KOPT-K1 (cell line): ENCODE data around the gene TMED5.
"Not testable (repeated sequence)": the region's sequence is repeated elsewhere in the genome, so short reads cannot be mapped to it uniquely, and the experiment has no call there.

Experiments
- H3K27ac ChIP-seq: fragments of 200-600 bp; sonication (generic); 2 replicates; pipeline ENCODE4 v1.5.1; 2016; ENCODE audit warnings: antibody characterized with exemption, mild to moderate bottlenecking, low read depth, low read length; ENCODE audit not compliant: poor library complexity, severe bottlenecking
- H3K36me3 ChIP-seq: fragments of 200-600 bp; sonication (generic); 2 replicates; pipeline ENCODE4 v1.5.1; 2017; ENCODE audit warnings: antibody characterized with exemption, mild to moderate bottlenecking, low read length, moderate library complexity; ENCODE audit not compliant: insufficient read depth
- H3K9me3 ChIP-seq: fragments of 200-600 bp; sonication (generic); 2 replicates; pipeline ENCODE4 v1.5.1; 2017; ENCODE audit warnings: antibody characterized with exemption, low read length, mild to moderate bottlenecking; ENCODE audit not compliant: insufficient read depth, poor library complexity, severe bottlenecking

Gene TMED5

DNA sequence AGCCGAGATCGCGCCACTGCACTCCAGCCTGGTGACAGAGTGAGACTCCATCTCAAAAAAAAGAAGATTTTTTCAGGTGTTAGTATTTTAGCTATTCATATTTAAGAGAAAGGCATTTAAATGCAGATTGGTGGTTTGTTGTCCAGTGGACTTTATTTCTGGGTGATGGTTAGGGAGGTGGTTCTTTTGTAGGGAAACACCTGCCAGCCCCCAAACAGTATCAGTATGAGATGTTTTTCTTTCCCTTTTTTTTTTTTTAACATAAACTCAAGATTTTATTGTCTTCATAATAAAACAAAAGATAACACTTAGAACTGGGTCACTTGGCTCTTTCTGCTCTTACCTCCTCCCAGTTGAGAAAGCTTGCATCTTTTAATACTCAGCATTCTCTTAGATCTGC lies 10.2 kb upstream of the TMED5 start:
- no peaks in the 10 kb centered on the region for H3K9me3 ChIP-seq
- H3K36me3 ChIP-seq, result peaks cover 66% of the 10 kb centered on the region

DNA sequence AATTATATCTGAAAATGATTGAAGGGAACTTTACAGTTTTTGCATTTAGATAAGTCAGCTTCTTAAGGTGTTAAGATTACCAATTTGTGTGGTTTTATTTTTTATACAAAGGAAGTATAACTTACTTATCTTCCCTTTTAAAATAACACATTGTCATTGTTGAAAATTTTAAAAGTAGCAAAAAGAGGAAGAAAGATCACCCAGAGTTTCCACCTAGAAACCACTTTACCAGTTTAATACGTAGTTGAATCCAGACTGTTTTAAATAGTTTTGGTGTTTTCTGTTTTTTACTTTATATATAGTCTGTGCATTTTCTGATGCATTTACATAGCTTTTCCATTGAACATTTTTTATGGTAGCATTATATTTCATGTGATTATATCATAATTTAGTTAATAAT lies 6.5 kb upstream of the TMED5 start:
- peaks cover 42% of the 10 kb centered on the region for H3K36me3 ChIP-seq
- H3K27ac ChIP-seq, result no peak overlapping the region
- H3K9me3 ChIP-seq, result no peaks in the 10 kb centered on the region

More for the DNA sequence above, 10.2 kb upstream of the TMED5 start:
- no peak overlapping the region for H3K27ac ChIP-seq

DNA sequence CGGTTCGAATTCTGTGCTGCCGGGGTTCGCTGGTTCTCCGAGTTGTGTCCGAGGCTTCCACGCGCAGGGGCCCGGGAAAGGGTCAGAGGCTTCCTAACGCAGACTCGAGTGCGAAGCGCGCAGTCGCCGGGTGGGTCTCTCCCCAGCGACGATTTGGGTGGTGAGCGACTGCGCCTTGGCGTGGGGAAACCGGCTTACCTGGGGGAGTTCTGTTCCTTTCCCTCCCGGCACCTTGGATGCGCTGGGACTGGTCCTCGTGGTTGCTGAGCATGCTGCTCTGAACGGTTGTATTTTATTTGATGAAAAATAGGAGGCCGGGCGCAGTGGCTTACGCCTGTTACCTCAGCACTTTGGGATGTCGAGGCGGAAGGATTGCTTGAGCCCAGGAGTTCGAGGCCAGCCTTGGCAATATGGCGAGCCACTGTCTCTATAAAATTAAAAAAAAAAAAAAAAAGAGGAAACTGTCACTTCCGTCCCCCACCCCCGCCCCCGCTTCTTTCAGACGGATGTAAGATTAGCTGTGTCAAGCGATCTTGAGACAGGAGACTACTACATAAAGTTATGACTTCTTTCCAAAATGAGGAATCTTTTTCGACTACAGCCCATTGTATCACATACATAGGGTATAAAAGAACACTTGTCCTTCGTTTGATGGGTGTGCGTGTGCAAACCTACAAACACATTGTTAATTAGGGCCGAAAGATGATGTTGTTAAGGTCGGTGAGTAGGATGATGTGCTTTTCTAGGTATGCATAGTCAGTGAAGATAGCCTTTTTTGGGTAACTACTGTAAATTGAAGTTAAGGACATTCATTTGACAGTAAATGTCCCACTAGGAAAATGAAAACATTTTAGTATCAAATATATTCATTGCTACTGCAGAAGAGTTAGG lies 755 bp upstream of the TMED5 start, which contains the start of gene CCDC18:
Gene CCDC18 (plus strand): TSS at position 2 of the 891 bp plus-strand sequence. CDS start 2,638 bp downstream, outside the sequence.
- H3K27ac ChIP-seq, result peak within 1 kb of the TSS; percentile 92
- H3K36me3 ChIP-seq, result peaks cover 23% of the 10 kb centered on the region
- H3K9me3 ChIP-seq, result no peaks in the 10 kb centered on the region

DNA sequence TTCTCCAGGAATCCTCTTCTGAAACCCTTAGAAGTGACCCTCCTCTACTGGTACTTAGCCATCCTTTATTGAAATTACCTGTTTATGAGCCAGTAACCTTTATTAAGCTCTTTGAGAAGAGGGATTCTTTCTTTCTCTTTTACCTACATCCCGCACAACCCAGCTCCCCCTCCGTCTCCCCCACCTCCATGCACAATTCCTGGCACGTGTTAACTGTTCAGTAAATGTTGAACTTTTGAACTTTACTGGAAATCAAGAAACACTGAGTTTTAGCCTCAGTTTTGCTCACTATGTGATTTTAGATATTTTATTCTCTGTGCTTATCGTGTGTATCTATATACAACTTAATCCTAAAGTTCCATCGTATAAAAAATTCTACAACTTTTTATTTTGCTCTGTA lies 1.8 kb downstream of the TMED5 start:
- Histone ChIP-seq H3K9me3 (no peaks in the 10 kb centered on the region), H3K27ac (peak overlapping the region; percentile 4), H3K36me3 (peaks cover 31% of the 10 kb centered on the region)

DNA sequence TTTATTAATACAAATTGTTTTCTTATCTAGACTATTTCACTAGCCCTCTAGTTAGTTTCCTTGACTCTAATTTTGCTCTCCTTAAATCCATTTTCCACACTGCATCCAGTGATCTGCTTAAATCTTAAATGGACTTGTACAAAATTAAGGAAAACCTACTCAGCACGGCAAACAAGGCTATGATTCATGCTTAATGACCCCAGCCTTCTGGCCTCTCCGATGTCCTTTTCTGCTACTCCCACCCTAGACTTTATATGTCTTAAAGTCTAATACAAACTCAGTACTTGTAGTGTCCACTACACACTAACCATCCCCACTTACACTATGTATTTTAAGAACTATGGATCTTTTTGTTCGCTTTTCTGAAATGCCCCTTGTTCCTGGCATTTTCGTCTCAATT lies 2.2 kb downstream of the TMED5 start:
- Histone ChIP-seq H3K9me3 (no peaks in the 10 kb centered on the region), H3K36me3 (peaks cover 31% of the 10 kb centered on the region), H3K27ac (peak overlapping the region; percentile 4)

DNA sequence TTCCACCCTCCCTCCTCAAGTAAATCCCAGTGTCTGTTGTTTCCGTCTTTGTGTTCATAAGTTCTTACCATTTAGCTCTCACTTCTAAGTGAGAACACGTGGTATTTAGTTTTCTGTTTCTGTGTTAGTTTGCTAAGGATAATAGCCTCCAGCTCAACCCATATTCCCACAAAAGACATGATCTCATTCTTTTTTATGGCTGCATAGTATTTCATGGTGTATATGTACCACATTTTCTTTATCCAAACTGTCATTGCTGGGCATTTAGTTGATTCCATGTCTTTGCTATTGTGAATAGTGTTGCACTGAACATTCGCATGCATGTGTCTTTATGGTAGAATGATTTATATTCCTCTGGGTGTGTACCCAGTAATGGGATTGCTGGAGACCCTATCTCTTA lies 5.6 kb downstream of the TMED5 start:
- not testable (repeated sequence) for H3K9me3 ChIP-seq, H3K27ac ChIP-seq
- H3K36me3 ChIP-seq, result peaks cover 36% of the 10 kb centered on the region

DNA sequence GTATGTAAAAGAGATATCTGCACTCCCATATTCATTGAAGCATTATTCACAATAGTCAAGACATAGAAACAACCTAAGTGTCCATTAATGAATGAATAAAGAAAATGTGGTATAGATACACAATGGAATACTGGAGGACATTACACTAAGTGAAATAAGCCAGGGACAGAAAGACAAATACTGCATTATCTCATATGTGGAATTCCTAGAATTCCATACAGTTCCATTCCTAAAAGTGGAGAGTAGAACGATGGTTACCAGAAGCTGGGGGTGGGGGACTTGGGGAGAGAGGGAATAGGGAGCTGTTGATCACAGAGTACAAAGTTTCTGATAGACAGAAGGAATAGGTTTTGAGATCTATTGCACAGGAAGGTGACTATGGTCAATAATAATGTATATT lies 7.4 kb downstream of the TMED5 start:
- H3K36me3 ChIP-seq, result peaks cover 36% of the 10 kb centered on the region
- no peak overlapping the region for H3K27ac ChIP-seq

DNA sequence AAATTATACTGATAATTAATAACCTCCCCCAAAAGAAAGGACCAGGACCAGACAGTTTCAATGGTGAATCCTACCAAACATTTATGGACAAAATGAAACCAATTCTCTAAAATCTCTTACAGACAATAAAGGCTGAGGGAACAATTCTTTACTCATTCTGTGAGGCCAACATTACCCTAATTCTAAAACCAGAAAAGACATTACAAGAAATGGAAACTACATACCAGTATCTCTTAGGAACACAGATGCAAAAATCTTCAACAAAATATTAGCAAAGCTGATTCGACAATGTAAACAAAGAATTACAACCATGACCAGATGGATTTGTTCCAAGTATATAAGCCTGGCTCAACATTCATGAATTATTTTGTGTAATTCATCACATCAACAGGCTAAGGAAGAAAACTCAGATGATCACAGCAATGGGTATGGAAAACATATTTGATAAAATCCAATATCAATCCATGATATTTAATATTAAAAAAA lies 8.6 kb downstream of the TMED5 start:
- Histone ChIP-seq H3K36me3 (peaks cover 38% of the 10 kb centered on the region), H3K9me3 (peaks cover 11% of the 10 kb centered on the region)

More for the DNA sequence above, 7.4 kb downstream of the TMED5 start:
- H3K9me3 ChIP-seq, result no peaks in the 10 kb centered on the region

DNA sequence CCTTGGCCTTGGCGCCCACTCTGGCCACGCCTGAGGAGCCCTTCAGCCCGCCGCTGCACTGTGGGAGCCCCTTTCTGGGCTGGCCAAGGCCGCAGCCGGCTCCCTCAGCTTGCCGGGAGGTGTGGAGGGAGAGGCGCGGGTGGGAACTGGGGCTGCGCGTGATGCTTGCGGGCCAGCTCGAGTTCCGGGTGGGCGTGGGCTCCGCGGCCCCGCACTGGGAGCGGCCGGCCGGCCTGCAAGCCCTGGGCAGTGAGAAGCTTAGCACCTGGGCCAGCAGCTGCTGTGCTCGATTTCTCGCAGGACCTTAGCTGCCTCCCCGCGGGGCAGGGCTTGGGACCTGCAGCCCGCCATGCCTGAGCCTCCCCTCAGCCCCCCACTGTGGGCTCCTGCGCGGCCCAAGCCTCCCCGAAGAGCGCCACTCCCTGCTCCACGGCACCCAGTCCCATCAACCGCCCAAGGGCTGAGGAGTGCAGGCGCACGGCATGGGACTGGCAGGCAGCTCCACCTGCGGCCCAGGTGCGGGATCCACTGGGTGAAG lies 10.0 kb downstream of the TMED5 start:
- Histone ChIP-seq H3K9me3 (peaks cover 12% of the 10 kb centered on the region), H3K36me3 (peaks cover 30% of the 10 kb centered on the region), H3K27ac (peak overlapping the region; percentile 27)

More for the DNA sequence above, 8.6 kb downstream of the TMED5 start:
- peak overlapping the region; percentile 27 for H3K27ac ChIP-seq

DNA sequence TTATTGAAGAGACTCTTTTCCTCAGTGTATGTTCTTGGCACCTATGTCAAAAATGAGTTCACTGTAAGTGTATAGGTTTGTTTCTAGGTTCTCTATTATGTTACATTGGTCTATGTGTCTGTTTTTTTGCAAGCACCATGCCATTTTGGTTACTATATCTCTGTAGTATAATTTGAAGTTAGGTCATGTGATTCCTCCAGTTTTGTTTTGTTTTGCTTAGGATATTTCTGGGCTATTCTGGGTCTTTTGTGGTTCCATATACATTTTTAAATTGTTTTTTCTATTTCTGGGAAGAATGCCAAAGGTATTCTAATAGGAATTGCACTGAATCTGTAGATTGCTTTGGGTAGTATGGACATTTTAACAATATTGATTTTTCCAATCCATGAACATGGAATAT lies 13.2 kb downstream of the TMED5 start:
- Histone ChIP-seq H3K9me3 (peaks cover 12% of the 10 kb centered on the region), H3K36me3 (peaks cover 30% of the 10 kb centered on the region)

DNA sequence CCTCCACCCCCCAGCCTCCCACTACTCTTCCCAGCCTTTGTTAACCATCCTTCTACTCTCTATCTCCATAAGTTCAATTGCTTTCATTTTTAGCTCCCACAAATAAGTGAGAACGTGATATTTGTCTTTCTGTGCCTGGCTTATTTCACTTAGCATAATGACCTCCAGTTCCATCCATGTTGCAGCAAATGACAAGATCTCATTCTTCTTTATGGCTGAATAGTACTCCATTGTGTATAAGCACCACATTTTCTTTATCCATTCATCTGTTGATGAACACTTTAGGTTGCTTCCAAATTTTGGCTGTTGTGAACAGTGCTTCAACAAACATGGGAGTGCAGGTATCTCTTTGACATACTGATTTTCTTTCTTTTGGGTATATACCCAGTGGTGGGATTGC lies 14.3 kb downstream of the TMED5 start:
- peaks cover 33% of the 10 kb centered on the region for H3K36me3 ChIP-seq
- H3K27ac ChIP-seq, result not testable (repeated sequence)
- peaks cover 12% of the 10 kb centered on the region for H3K9me3 ChIP-seq

More for the DNA sequence above, 13.2 kb downstream of the TMED5 start:
- no peak overlapping the region for H3K27ac ChIP-seq

DNA sequence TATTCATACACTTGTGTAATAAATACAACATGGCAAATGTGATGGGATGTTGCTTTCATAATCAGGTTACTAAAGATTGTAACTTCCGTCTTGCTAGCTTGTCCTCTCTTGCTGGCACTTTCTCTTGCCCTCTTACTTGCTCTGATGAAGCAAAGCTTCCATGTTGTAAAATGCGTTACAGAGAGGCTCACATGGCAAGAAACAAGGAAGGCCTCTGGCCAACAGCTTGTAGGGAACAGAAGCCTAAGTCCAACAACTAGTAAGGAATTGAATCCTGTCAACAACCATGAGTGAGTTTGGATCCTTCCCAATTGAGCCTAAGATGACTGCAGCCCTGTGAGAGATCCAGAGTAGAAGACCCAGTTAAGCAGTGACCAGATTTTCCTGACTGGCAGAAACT lies 15.4 kb downstream of the TMED5 start:
- Histone ChIP-seq H3K27ac (no peak overlapping the region), H3K36me3 (peaks cover 38% of the 10 kb centered on the region), H3K9me3 (peaks cover 12% of the 10 kb centered on the region)

DNA sequence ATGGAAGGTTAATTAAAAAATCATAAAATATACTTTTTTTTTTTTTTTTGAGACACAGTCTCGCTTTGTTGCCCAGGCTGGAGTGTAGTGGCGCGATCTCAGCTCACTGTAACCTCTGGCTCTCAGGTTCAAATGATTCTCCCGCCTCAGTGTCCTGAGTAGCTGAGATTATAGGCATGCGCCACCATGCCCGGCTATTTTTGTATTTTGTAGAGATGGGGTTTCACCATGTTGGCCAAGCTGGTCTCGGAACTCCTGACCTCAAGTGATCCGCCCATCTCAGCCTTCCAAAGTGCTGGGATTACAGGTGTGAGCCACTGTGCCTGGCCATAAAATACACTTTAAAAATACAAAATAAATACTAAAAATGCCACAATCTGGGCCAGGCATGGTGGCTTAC lies 16.9 kb downstream of the TMED5 start:
- peaks cover 12% of the 10 kb centered on the region for H3K9me3 ChIP-seq
- not testable (repeated sequence) for H3K27ac ChIP-seq
- peaks cover 53% of the 10 kb centered on the region for H3K36me3 ChIP-seq

DNA sequence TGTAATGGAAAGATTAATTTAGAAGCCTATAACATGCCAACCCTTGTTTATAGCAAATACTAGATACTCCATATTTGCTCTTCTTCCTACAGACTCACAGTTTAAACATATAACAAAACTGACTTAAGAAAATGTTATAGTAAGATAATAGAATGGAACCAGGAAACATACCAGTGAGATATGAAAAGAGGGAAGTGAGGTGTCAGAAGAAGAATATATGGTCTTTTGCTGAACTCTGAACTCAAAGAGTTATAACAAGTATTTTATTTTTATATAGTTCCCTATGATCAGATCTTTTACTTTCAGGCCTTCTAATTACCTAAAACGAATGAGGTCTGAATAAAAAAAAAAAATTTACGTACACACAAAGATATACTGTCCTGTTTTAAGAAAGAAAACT lies 20.9 kb downstream of the TMED5 start:
- Histone ChIP-seq H3K36me3 (peaks cover 76% of the 10 kb centered on the region), H3K27ac (no peak overlapping the region), H3K9me3 (no peaks in the 10 kb centered on the region)

DNA sequence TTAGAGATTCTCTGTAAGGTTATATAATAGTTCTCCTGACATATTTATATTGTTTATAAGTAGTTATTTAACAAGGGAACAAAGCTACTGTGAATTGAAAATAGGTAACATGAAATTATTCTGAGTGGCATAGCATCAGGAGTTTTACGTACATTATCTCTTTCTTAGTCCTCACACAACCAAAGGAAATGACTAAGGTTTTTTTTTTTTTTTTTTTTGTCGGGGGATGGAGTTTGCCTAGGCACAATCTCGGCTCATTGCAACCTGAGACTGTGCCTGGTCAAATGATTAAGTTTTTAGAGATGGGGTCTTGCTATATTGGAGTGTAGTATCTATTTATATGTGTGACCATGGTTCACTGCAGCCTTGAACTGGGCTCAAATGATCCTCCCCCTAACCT lies 24.9 kb downstream of the TMED5 start:
- Histone ChIP-seq H3K9me3 (no peaks in the 10 kb centered on the region), H3K36me3 (peaks cover 97% of the 10 kb centered on the region), H3K27ac (no peak overlapping the region)
